Activated CD4-positive, alpha-beta T cell treated with anti-CD3 and anti-CD28 coated beads, Interleukin-2, Interleukin-6, amounts not matched to agents 100 ng/mL and 50 ng/mL, durations not matched to agents 16 hours and 8 hours (primary cell): ENCODE data around the gene RADIL.
"Not testable (repeated sequence)": the region's sequence is repeated elsewhere in the genome, so short reads cannot be mapped to it uniquely, and the experiment has no call there.

Experiments
- DNase-seq: peaks from one replicate; pipeline ENCODE4 v3.0.0-alpha.2; 2020

The RADIL gene

DNA sequence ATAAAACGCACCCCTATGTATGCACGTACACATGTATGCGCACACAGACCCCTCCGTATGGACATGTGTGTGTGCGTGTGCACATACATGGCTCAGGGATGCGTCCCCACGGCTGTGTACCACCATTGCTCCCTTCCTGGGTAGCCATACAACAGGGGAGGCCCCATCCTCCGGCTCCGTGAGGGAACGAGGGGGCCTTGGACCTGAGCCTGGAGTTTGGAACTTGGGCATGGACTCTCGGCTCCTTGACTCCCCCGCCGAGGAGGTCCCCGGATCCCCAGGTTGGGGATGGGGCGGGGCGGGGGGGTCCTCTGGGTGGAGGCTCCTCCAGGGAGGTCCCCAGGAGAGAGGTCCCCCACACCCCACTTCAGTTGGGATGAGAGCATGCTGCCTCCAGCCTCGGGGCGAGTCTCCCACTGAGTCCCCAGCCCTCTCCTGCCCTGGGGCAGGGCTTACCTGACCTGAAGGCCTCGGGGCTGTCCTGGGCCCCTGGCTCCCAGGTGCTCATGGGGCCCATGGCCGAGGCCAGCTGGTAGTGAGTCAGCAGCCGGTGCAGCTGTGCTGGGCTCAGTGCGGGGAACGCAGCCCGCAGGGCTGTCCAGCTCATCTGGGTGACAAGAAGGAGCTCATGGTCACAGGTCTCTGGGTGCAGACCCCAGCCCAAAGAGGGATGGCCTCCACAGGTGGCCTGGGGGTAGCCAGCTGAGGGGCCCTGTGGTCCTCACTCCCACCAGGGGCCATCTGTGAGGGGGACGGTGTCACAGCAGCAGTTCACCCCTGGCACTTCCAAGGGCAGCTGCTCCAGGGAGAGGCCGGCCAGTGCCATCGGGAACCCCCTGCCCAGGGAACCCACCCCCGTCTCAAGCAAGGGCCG lies 78.2 kb downstream of the RADIL start:
- no peak for DNase-seq

DNA sequence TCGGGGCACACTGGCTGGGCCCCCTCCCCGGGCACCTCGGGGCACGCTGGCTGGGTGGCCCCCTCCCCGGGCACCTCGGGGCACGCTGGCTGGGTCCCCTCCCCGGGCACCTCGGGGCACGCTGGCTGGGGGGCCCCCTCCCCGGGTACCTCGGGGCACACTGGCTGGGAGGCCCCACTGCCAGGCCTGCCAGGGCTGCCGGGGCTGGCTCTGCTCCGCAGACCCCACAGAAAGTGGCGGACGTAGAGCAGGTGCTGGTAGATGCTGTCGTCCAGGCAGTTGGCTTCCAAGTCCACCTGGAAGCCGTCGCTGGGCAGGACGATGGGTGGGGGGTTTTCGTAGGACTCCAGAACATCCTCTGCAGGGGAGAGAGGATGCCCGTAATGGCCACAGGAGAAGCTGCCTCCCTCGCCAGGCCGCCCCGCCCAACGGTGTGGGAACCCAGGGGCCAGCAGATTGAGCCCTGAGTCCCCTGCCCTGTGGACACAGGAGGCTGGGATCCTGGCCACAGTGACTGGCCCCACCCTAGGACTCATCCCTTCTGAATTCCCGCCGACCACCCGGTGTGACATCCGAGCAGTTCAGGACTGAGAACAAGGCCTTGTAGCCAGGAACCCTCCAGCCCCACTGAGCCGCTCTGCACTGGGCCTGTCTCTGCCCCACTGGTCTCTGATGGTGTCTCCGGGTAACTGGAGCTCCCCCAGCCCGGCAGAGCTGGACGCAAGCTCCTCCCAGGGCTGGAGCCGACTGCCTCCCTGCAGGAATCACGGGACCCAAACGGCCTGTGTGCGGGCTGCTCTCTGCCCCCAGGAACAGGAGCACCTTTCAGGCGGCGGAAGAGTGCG lies 79.9 kb downstream of the RADIL start:
- DNase-seq = no peak

DNA sequence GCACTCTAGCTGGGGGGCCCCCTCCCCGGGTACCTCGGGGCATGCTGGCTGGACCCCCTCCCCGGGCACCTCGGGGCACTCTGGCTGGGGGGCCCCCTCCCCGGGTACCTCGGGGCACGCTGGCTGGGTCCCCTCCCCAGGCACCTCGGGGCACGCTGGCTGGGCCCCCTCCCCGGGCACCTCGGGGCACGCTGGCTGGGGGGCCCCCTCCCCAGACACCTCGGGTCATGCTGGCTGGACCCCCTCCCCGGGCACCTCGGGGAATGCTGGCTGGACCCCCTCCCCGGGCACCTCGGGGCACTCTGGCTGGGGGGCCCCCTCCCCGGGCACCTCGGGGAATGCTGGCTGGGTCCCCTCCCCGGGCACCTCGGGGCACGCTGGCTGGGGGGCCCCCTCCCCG lies 80.9 kb downstream of the RADIL start:
- DNase-seq = not testable (repeated sequence)

DNA sequence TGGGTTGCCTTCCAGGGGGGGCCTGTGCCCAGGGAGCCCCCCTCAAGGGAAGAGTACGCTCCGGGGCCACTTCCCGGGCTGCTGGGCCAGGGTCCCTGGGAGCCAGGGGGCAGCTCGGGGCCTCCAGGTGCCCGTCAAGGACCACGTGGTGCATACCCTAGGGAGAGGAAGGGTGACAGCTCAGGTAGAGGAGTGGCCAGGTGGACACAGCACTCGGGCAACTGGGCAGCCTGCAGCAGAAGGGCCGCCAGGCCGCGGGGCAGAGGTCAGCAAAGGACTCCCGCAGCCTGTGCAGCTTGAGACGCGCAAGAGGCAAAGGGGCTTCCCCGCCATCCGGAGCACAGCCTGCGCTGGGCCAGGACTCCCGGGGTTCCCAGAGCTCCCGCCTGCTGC lies 81.7 kb downstream of the RADIL start:
- DNase-seq = no peak

DNA sequence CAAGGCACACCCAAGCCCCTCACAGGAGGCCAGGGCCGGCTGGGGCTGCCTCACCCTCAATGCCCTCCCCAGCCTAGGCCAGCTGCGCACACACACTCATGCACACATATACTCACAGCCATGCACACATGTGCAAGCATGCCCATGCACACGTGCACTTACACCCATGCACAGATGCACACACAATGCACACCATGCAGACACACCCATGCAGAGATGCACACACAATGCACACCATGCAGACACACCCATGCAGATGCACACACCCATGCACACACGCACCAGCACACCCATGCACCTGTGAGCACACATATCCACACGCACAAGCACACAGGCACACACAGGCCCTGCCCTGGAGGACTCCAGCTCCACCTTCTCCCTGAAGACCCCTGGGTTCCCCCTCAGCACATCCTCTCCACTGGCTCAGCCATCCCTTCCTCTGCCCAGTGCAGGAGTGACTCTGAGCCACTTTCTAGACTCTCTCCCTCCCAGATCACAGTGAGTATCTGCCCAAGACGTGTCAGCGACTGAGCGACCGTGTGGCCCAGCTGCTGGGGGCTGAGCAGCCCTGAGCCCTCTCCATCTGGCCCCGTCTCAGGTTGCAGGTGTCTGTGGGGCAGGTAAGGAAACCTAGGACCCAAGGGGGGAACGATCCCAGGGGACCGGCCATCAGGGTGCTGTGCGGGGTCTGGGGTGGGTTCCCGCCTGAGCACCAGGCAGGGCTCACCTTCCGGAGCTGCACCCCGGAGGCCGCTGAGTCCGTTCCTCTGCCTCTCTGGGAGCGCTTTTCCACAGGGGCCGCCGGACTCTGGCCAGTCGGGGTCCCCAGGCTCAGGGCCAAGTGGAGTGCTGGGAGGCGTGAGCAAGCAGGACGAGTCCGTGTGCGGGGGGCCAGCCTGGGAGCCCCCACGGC lies 82.3 kb downstream of the RADIL start:
- no peak for DNase-seq

DNA sequence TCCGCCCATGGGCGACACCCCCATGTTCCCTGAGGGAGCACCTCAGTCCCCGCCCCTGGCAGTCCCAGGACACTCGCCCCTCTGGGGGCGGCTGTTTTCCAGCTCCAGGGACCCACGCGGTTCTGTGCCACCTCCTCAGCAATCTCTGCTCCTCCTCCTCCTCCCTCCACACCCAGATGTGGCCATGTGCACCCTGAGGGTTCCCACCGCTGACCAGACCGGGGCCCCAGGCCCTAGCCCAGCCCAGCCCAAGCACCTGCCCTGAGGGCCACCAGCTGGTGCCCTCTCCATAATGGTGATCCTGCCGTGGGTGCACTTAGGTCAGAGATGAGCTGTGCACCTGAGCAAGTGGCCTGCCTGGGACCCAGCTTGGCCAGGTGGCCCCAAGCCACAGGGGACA lies 83.0 kb downstream of the RADIL start:
- DNase-seq = no peak

DNA sequence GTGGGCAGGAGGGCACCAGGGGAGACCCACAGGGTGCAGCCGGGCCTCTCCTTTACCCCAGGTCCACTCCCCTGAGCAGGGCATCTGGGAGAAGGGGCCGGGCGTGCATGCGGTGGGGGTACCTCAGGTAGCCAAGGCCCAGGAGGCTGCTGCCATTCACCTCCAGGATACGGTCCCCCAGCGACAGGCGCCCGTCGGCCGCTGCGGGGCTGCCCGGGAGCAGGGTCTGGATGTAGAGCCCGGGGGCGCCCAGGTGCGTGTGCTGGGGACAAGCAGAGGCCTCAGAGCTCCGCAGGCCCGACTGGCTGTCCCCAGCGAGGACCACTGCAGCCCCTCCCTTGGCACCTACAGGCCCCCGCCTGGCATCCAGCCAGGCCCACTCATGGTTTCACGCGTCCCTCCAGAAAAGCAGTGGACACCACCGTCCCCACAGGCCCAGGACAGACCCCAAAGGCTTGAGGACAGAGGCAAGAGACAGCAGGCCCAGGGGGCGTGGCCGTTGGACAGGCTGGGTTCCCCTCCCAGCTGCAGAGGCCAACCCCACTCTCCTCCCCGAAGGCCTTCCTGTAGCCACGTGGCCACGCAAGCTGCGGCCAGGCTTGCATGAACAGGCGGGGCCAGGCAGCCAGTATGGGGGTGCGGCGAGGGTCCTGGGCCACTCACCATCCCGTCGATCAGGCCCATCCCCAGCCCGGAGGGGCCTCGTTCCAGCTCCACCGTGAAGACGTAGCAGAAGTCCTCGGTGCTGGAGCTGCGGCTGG lies 83.8 kb downstream of the RADIL start:
- no peak for DNase-seq

DNA sequence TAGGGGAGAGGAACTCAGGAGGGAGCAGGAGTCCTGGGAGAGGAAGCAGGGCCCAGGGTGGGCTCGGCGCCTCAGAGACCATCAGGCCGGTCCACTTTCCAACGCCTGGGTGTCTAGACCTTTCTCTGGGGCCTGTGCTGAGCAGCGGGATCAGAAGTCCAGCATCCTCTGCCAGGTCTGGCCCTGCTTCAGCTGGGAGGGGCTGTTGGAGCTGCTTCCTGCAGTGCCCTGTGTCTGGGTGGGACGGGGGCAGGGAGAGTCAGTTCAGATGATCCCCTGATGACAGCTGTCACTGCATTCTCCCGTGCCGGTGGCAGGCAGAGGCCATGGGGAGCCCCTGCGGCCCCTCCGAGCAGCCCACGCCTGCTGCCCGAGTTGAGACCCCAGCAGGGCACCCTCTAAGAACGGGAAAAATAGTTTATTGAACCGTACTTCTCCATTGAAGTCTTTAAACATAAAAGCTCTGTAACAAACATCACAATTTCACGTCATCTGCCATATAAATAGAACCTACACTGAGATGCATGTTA lies 84.7 kb downstream of the RADIL start:
- DNase-seq = no peak

DNA sequence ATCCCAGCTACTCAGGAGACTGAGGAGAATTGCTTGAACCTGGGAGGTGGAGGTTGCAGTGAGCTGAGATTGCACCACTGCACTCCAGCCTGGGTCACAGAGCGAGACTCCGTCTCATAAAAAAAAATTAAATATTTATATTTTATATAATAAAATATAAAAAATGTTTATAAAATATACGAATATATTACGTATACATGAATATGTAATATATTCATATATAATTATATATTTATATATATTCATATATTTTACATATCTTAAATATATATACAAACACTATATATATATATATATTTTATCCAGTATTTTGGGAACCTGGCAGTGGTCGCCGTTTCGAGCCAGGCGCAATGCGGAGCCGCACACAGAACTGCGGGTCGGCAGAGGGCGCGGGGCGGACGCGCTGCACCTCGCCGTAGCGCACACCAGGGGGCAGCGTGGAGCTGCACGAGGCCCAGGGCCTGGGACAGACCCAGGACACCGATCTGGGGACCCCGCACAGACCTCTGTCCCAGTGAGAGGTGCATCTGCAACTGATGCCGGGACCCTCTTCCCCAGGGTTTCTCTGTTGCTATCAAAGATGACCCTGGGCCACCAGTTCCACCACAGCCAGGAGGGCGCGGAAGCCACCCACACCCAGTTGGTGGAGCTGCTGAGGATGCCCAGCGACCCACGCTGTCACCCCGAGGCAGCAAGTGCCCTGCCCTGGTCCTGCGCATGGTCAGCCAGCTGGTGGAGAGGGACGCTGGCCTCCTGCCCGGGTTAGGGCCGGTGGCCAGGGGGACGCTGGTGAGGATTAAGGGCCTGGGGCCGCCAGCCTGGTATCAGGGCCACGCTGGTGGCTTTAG lies 85.4 kb downstream of the RADIL start:
- DNase-seq = peak; percentile 75

DNA sequence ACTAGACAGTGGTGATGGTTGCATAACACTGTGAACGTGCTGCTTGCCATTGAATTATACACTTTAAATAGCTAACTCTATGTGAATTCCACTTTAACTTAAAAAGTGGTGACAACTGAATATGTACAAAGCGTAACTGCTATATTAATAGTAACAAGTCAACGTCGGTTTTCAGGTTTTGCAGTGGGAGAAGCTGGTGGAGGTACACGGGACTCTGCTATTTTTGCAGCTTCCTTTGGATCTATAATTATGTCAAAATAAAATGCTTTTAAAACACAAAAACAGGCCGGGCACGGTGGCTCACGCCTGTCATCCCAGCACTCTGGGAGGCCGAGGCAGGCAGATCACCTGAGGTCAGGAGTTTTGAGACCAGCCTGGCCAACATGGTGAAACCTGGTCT lies 87.1 kb downstream of the RADIL start:
- no peak for DNase-seq

DNA sequence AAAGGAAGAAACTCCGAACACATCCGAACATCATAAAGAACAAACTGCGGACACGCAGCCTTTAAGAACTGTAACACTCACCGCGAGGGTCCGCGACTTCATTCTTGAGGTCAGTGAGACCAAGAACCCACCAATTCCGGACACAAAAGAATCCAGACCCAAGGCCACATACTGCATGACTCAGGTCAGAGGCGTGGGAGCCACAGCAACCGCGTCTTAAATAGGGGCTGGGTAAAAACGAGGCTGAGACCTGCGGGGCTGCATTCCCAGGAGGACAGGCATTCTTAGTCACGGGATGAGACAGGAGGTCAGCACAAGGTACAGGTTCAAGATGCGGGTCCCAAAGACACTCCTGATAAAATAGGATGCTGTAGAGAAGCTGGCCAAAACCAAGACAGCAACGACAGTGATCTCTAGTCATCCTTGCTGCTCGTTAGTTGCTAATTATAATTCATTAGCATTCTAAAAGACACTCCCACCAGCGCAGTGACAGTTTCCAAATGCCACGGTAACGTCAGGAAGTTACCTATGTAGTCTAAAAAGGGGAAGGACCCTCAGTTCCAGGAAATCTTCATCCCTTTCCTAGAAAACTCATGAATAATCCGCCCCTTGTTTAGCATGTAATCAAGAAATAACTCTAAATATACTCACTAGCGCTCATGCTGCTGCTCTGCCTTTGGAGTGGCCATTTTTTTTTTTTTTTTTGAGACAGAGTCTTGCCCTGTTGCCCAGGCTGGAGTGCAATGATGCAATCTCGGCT lies 88.7 kb downstream of the RADIL start:
- DNase-seq = no peak

DNA sequence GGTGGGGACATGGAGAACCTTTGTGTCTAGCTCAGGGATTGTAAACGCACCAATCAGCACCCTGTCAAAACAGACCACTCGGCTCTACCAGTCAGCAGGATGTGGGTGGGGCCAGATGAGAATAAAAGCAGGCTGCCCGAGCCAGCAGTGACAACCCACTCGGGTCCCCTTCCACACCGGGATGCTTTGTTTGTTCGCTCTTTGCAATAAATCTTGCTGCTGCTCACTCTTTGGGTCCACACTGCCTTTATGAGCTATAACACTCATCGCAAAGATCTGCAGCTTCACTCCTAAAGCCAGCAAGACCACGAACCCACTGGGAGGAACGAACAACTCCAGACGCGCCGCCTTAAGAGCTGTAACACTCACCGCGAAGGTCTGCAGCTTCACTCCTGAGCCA lies 89.3 kb downstream of the RADIL start:
- not testable (repeated sequence) for DNase-seq

DNA sequence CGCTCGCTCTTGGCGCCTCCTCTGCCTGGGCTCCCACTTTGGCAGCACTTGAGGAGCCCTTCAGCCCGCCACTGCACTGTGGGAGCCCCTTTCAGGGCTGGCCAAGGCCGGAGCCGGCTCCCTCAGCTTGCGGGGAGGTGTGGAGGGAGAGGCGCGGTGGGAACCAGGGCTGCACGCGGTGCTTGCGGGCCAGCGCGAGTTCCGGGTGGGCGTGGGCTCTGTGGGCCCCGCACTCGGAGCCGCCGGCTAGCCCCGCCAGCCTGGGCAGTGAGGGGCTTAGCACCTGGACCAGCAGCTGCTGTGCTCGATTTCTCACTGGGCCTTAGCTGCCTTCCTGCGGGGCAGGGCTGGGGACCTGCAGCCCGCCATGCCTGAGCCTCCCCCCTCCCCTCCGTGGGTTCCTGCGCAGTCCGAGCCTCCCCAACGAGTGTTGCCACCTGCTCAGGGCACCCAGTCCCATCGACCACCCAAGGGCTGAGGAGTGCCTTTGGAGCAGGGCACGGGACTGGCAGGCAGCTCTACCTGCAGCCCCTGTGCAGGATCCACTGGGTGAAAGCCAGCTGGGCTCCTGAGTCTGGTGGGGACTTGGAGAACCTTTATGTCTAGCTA lies 90.0 kb downstream of the RADIL start:
- DNase-seq = not testable (repeated sequence)

DNA sequence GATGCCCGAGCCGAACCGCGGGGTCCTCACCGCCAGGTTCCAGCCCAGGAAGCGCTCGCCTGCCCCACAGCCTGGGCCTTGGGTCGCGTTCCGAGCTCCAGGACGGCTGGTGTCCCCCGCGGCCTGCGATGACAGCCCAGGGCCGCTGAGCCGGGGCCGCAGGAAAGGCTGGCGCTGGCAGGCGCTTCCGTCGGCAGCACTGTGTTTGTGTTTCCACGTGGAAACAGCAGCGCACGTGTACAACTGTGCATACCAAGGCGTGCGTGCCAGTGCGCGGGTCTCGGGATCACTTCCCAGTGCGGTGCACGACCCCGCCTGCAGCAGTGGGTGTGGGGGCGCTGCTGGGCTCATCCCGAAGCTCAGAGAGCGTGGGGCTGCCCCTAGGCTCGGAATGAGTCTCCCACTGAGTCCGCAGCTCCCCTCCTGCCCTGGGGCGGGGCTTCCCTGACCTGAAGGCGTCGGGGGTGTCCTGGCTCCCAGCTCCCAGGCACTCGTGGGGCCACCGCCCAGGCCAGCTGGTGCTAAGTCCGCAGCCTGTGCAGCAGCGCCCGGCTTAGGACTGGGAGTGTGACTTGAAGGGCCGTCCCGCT lies 90.9 kb downstream of the RADIL start:
- peak; percentile 13 for DNase-seq

DNA sequence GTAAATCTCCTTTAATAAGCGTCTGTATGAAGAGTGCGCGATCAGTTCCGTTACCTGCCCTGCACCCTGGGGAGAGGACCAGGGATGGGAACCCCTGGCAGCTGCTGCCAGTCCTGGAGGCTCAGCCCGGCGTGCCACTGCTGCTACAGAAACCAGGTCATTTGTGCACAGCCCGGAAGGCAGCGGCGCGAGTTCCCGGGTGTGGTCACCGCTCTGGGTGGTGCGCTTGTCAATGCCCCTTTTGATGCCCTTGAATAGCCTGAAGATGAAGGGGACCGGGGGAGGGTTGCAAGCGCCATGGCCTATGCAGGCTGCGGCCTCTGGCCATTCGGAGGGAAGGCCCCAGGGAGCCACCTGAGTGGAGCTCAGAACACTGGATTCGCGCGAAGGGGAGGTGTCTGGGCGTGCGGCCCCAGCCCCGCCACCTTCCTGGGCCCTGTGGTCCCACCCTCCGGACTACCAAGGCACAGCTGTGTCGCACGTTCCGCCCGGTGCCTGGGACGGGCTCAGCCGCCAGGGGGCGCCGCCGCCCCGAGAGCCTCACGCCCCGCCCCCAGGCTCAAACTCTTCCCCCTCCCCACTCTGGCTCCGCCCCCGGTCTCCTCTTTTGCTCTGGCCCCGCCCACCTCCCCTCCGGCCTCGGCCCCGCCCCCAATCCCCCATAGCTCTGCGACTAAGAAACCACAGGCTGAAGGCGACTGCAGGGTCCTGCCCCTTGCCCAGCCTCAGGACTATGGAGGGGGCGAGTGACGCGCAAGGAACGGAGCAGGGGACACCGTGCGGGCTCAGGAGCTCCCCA lies 91.6 kb downstream of the RADIL start:
- peak; percentile 85 for DNase-seq

DNA sequence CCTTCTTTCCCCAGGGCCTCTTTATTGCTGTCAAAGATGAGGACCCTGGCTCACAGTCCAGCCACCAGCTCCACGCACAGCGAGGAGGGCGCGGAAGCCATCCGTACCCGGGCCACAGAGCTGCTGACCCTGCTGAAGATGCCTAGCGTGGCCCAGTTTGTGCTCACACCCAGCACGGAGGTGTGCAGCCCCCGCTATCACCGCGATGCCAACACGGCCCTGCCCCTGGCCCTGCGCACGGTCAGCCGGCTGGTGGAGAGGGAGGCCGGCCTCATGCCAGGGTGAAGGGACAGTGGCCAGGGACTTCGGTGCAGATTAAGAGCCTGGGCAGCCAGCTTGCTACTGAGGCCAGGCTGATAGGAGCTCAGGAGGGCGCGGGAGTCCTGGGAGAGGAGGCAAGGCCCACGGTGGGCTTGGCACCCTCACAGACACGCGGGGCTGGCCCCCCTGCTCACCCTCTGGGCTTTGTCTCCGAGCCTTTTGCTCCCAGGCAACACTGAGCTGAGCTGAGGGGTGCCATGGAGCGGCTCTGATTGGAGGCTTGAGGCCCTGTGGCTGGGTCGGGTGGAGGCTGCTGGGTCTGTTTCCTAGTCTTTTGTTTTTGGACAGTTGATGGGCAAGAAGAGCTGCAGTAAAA lies 92.3 kb downstream of the RADIL start:
- DNase-seq = no peak

DNA sequence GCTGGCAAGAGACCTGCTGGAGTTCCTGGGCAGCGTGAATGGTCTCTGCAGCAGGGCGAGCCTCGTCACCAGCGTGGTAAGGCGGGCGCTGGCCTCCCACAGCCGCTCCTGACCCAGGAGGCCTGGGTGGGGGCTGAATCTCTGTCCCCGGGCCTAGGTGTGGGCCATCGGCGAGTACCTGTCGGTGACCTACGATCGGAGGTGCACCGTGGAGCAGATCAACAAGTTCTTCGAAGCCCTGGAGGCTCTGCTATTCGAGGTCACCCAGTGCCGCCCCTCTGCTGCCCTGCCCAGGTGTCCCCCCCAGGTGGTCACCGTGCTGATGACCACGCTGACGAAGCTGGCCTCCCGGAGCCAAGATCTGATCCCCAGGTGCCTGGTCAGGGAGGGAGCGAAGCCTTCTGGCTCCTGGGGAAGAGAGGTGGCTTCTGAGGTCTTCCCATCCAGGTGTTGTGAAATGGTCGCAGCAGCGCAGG lies 93.0 kb downstream of the RADIL start:
- no peak for DNase-seq

DNA sequence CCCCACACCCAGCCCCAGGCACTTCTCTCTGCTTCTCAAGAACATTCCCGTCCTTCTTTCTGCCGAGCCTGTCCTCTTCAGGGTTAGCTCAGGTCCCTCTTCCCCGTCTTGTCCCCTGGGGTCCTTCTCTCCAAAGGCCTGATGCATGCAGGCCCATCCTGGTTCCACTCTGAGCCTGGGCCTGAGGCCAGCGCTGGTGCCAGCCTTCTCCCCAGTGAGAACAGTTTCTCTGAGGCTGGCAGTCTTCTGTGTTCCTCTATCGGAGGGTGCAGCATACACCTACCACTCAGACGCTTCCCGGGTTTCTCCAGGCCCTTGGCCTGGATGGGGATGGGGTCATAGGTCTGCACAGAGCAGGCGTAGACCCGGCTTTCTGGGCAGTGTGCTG lies 93.4 kb downstream of the RADIL start:
- no peak for DNase-seq
